Stomach (tissue), 4 donors: Measurements from ENCODE around the gene TRIM66.

ENCODE experiments used
- CTCF ChIP-seq, 7 experiments: fragments of 450-650 bp in 4 of 7; fragments of 200-600 bp in 3 of 7; sonication (generic) in 3 of 7; IDR thresholded peaks; one replicate each; pipeline ENCODE4 v1.5.1; 2016 to 2019; ENCODE audit warnings: antibody characterized with exemption in 7 of 7, control low read depth in 2 of 7, mild to moderate bottlenecking in 1 of 7
- EP300 ChIP-seq: sonication (generic); formaldehyde crosslinking; IDR thresholded peaks from one replicate; pipeline ENCODE4 v1.6.1; 2017; ENCODE audit warnings: antibody characterized with exemption
- POLR2A ChIP-seq, 4 donors: fragments of 450-650 bp; IDR thresholded peaks; one replicate each; pipeline ENCODE4 v1.6.1; 2016; ENCODE audit warnings: antibody characterized with exemption in 4 of 4, control low read depth in 2 of 4, mild to moderate bottlenecking in 1 of 4, moderate library complexity in 1 of 4
- POLR2AphosphoS5 ChIP-seq, 3 donors: sonication (generic); formaldehyde crosslinking; IDR thresholded peaks; one replicate each; pipeline ENCODE4 v1.6.1; 2016; ENCODE audit warnings: antibody characterized with exemption in 3 of 3

GRCh38 chr11:8584511-8584910, 98.0 kb downstream of the TRIM66 start:
- TF ChIP-seq CTCF (IDR thresholded peaks at IDR 0.05) (no peak), POLR2A (IDR thresholded peaks at IDR 0.05) (no peak), POLR2AphosphoS5 (IDR thresholded peaks at IDR 0.05) (no peak), EP300 (no peak)
